Heart right ventricle (tissue), 16 donors: ENCODE data around the gene ZNF831. TPM values are rescaled to one million over a fixed set of nuclear protein-coding genes. Genes with fewer than 3 reads are reported as not detected.
A peak's percentile ranks its signal among the peaks of the same experiment; 100 is the strongest.

Source experiments
- ATAC-seq, 8 donors: fragments of 200-7000 bp; cut with Tn5 transposase; one replicate each; pipeline ENCODE4 v1.9.1; 2020; ENCODE audit warnings: mild to moderate bottlenecking in 8 of 8, moderate library complexity in 8 of 8, moderate number of reproducible peaks in 1 of 8
- DNase-seq, 2 donors: peaks; one replicate each; pipeline ENCODE4 v3.0.0-alpha.2; 2020
- H3K27ac ChIP-seq, 10 donors: fragments of 200-600 bp; sonication (generic) in 2 of 10; one replicate each; pipeline versions ENCODE4 v1.5.0 to v1.8.0; 2020 to 2022; ENCODE audit warnings: mild to moderate bottlenecking in 3 of 10
- H3K27me3 ChIP-seq, 7 donors: fragments of 200-600 bp; one replicate each; pipeline ENCODE4 v1.8.0; 2021 to 2022; ENCODE audit warnings: mild to moderate bottlenecking in 2 of 7
- H3K36me3 ChIP-seq, 9 donors: fragments of 200-600 bp; sonication (generic) in 1 of 9; one replicate each; pipeline versions ENCODE4 v1.5.0 to v1.8.0; 2020 to 2022; ENCODE audit warnings: mild to moderate bottlenecking in 2 of 9
- H3K4me1 ChIP-seq, 9 donors: fragments of 200-600 bp; sonication (generic) in 1 of 9; one replicate each; pipeline versions ENCODE4 v1.5.0 to v1.8.0; 2020 to 2022; ENCODE audit warnings: mild to moderate bottlenecking in 4 of 9
- H3K4me3 ChIP-seq, 10 donors: fragments of 200-600 bp; sonication (generic) in 2 of 10; one replicate each; pipeline versions ENCODE4 v1.5.0 to v1.8.0; 2020 to 2022; ENCODE audit warnings: mild to moderate bottlenecking in 7 of 10, moderate library complexity in 2 of 10
- H3K9me3 ChIP-seq, 11 donors: fragments of 200-600 bp in 10 of 11; sonication (generic) in 2 of 11; one replicate each; pipeline versions ENCODE4 v1.5.0 to v1.8.0; 2013 to 2022; ENCODE audit warnings: mild to moderate bottlenecking in 2 of 11, control low read depth in 1 of 11, moderate library complexity in 1 of 11
- CTCF ChIP-seq, 9 donors: fragments of 200-600 bp; sonication (generic) in 2 of 9; IDR thresholded peaks; one replicate each; pipeline versions ENCODE4 v1.5.0 to v1.8.0; 2021 to 2022; ENCODE audit warnings: antibody characterized with exemption in 9 of 9, mild to moderate bottlenecking in 5 of 9, moderate library complexity in 1 of 9
- WGBS, 2 donors: extraction: QIAGEN DNeasy Blood & Tissue Kit; methylation state at CpG; one replicate each; pipeline ENCODE4 v1.1.7; 2013; ENCODE audit warnings: inconsistent platforms in 1 of 2; 5-methylcytosine and 5-hydroxymethylcytosine counted together
- intact Hi-C, 10 donors: fragments of 100-400 bp; cut with DNase I; formaldehyde crosslinking; loops; one replicate each; pipeline versions ENCODE4 v1.11.1 to v1.14.2; 2022
- long read RNA-seq, 3 donors: library from polyadenylated mRNA; unstranded; transcript quantifications; one replicate each; pipeline ENCODE4 v2.0.0, GENCODE V29; 2020 to 2021
- polyA plus RNA-seq, 2 donors: library from polyadenylated mRNA; stranded (reverse); fragments of 200-250 nt; gene quantifications; one replicate each; pipeline ENCODE4 v1.2.3, GENCODE V29; 2013
- total RNA-seq, 10 donors: library from RNA; stranded (reverse); fragmentation: NEBNext Ultra II Directional in 3 of 10; extraction: Animal tissue kit (Norgen Biotek cat#: 25700) in 3 of 10; gene quantifications; one replicate each; pipeline versions ENCODE4 v1.2.1 to v1.2.4, GENCODE V29; 2021 to 2023
- donor health status: Arrhythmogenic right ventricular cardiomyopathy.
- donor health status: ischemic (EF 13 %, LVEDD 7.1; RV severe dilation, severe dysfunction).
- donor health status: healthy with polysubstance abuse.
- donor health status: DM: no; HTN: yes; CAD: no.
- donor health status: DM: no; HTN: no; CAD: no.
- donor health status: ischemic (EF 25% LVEDD 6.9; RV normal size, moderate dysfunction).
- donor health status: ischemic (EF 25% LVEDD 5.7; RV mildly dilated, moderate dysfunction).
- donor health status: healthy.
- donor health status: DM: yes; HTN: yes; CAD: no.
- donor health status: Ischemic cardiomyopathy.
- donor health status: ischemic (EF 35%, LVEDD 5.7; RV mildly dilated, moderate dysfunction).
- donor health status: nonischemic (EF 11% LVEDD 7.7; RV severe dilation, severe dysfunction).
- donor health status: DM: yes; HTN: yes; CAD: no.
- donor health status: PGD.
- donor health status: ischemic (EF 29% LVEDD 5.4; RV normal size, mild dysfunction).
- donor health status: nonischemic (EF 23%, LVEDD 6.1; RV moderate dilation, normal function).

The ZNF831 gene
- under 1 TPM in 9 of 10 donors, not detected in 1; 0.02 to 0.72 (median 0.17) TPM for total RNA-seq
- under 1 TPM; 0.01 to 0.07 TPM for polyA plus RNA-seq
- long read RNA-seq, donor 1 = 0 reads
- long read RNA-seq, donor 2 = 0 reads
- long read RNA-seq, donor 3 = 0 reads

GRCh38 chr20:59163631-59164530 is at the start of gene ZNF831:
TSS of gene ZNF831 (plus strand) at chr20:59163821. CDS start at chr20:59191020, 27,199 bp downstream.
- Histone ChIP-seq H3K4me3 (peak within 1 kb of the TSS in 1 of 10 donors; percentile 36), H3K9me3 (peaks cover 0 to 1% (median 0%) of the 10 kb centered on the region in 11 donors), H3K27me3 (peaks cover 0 to 15% (median 8%) of the 10 kb centered on the region in 7 donors), H3K27ac (peak within 1 kb of the TSS in 2 of 10 donors; percentile 14 to 86), H3K4me1 (peaks cover 0 to 5% (median 0%) of the 10 kb centered on the region in 9 donors), H3K36me3 (no peaks in the 10 kb centered on the region)
- no peak for DNase-seq
- 77 to 78% methylated on average over 10 of the region's 10 CpGs for WGBS, 2 donors
- no peak for ATAC-seq
- no peak for TF ChIP-seq CTCF (IDR thresholded peaks at IDR 0.05)
- intact Hi-C loops = no loop called here

GRCh38 chr20:59117526-59117925 is 46.1 kb upstream of the ZNF831 start:
- WGBS, 2 donors = 74 to 75% methylated on average over 3 of the region's 3 CpGs
- H3K4me3 ChIP-seq = no peak overlapping the region

GRCh38 chr20:59118855-59119254 is 44.8 kb upstream of the ZNF831 start:
- peaks cover 0 to 16% (median 0%) of the 10 kb centered on the region in 9 donors for H3K4me1 ChIP-seq
- no peak for TF ChIP-seq CTCF (IDR thresholded peaks at IDR 0.05)
- H3K27me3 ChIP-seq = peaks cover 0 to 17% (median 0%) of the 10 kb centered on the region in 7 donors
- no peaks in the 10 kb centered on the region for H3K36me3 ChIP-seq
- DNase-seq (no peak), ATAC-seq (no peak)
- WGBS, 2 donors = 84 to 85% methylated on average over 9 of the region's 9 CpGs
- intact Hi-C loops = no loop called here
- H3K9me3 ChIP-seq = peaks cover 0 to 6% (median 0%) of the 10 kb centered on the region in 11 donors
- no peak overlapping the region for H3K4me3 ChIP-seq
- H3K27ac ChIP-seq = no peak overlapping the region

More at GRCh38 chr20:59117526-59117925, 46.1 kb upstream of the ZNF831 start:
- ATAC-seq = no peak
- DNase-seq = no peak
- Histone ChIP-seq H3K27me3 (peaks cover 0 to 11% (median 0%) of the 10 kb centered on the region in 7 donors), H3K27ac (no peak overlapping the region), H3K9me3 (peaks cover 0 to 6% (median 0%) of the 10 kb centered on the region in 11 donors), H3K4me1 (peaks cover 0 to 13% (median 0%) of the 10 kb centered on the region in 9 donors), H3K36me3 (no peaks in the 10 kb centered on the region)
- intact Hi-C loops = no loop called here
- TF ChIP-seq CTCF (IDR thresholded peaks at IDR 0.05) = no peak

- TF ChIP-seq CTCF (IDR thresholded peaks at IDR 0.05) = no peak
- Histone ChIP-seq H3K4me3 (no peak overlapping the region), H3K4me1 (peaks cover 0 to 16% (median 0%) of the 10 kb centered on the region in 9 donors), H3K27ac (no peak overlapping the region), H3K36me3 (no peaks in the 10 kb centered on the region), H3K27me3 (peaks cover 0 to 21% (median 0%) of the 10 kb centered on the region in 7 donors), H3K9me3 (peaks cover 0 to 6% (median 0%) of the 10 kb centered on the region in 11 donors)
- intact Hi-C loops = no loop called here
- ATAC-seq = no peak
- DNase-seq = no peak
- WGBS, 2 donors = 48 to 62% methylated on average over 7 of the region's 7 CpGs
These were observed 43.1 kb upstream of the ZNF831 start for GRCh38 chr20:59120491-59120890.
